MCF 10A (cell line): ENCODE data around the gene STX5. TPM values are rescaled to one million over a fixed set of nuclear protein-coding genes. Genes with fewer than 3 reads are reported as not detected.

Experiments used
- BruUV-seq: library from RNA; stranded (reverse); fragments of 400-500 nt; replicated peaks from 2 replicates; lab custom pipeline; 2021; lab: Mats Ljungman, UMichigan
- CTCF ChIA-PET: fragments of 300-600 bp; sonication (Branson Sonifier 250); formaldehyde crosslinking; extraction: SDS; loops from one replicate; lab custom pipeline; 2021; ENCODE audit warnings: antibody characterized with exemption, inconsistent platforms; lab: Yijun Ruan, JAX
- POLR2A ChIA-PET: fragments of 300-600, 350-650 bp; sonication (Branson Sonifier 250); formaldehyde crosslinking; extraction: SDS; loops from one replicate; lab custom pipeline; 2020; ENCODE audit warnings: antibody characterized with exemption, inconsistent platforms; lab: Yijun Ruan, JAX
- DNase-seq: peaks from one replicate; pipeline ENCODE4 v3.0.0-alpha.2; 2018; ENCODE audit not compliant: unreplicated experiment
- H3K27ac Mint-ChIP-seq: one replicate; pipeline ENCODE4 v1.8.0; 2022; ENCODE audit warnings: mild to moderate bottlenecking, low read depth, mixed read lengths; ENCODE audit not compliant: unreplicated experiment
- H3K27me3 Mint-ChIP-seq: one replicate; pipeline ENCODE4 v1.8.0; 2022; ENCODE audit warnings: mixed read lengths; ENCODE audit not compliant: insufficient read depth, unreplicated experiment
- H3K36me3 Mint-ChIP-seq: one replicate; pipeline ENCODE4 v1.8.0; 2022; ENCODE audit warnings: mild to moderate bottlenecking, moderate library complexity, mixed read lengths; ENCODE audit not compliant: insufficient read depth, unreplicated experiment
- H3K4me1 Mint-ChIP-seq: one replicate; pipeline ENCODE4 v1.8.0; 2022; ENCODE audit warnings: mixed read lengths; ENCODE audit not compliant: insufficient read depth, unreplicated experiment
- H3K4me3 Mint-ChIP-seq: one replicate; pipeline ENCODE4 v1.8.0; 2022; ENCODE audit warnings: mild to moderate bottlenecking, moderate library complexity, mixed read lengths; ENCODE audit not compliant: unreplicated experiment
- H3K9me3 Mint-ChIP-seq: one replicate; pipeline ENCODE4 v1.8.0; 2022; ENCODE audit warnings: mixed read lengths; ENCODE audit not compliant: unreplicated experiment
- intact Hi-C: fragments of 100-400 bp; cut with micrococcal nuclease; formaldehyde crosslinking; loops from 2 replicates; pipeline ENCODE4 v1.14.1; 2022
- total RNA-seq: library from RNA; stranded (reverse); gene quantifications from 2 replicates; pipeline ENCODE4 v1.2.3, GENCODE V29; 2022
- TF ChIP-seq, protein P1 (sequence below): fragments of 200-600 bp; IDR thresholded peaks from one replicate; pipeline ENCODE4 v1.8.0; 2022; ENCODE audit warnings: antibody characterized with exemption, mild to moderate bottlenecking; ENCODE audit not compliant: unreplicated experiment

Gene STX5
- total RNA-seq, 1 experiment from 2014 or later: 72.0 TPM

DNA sequence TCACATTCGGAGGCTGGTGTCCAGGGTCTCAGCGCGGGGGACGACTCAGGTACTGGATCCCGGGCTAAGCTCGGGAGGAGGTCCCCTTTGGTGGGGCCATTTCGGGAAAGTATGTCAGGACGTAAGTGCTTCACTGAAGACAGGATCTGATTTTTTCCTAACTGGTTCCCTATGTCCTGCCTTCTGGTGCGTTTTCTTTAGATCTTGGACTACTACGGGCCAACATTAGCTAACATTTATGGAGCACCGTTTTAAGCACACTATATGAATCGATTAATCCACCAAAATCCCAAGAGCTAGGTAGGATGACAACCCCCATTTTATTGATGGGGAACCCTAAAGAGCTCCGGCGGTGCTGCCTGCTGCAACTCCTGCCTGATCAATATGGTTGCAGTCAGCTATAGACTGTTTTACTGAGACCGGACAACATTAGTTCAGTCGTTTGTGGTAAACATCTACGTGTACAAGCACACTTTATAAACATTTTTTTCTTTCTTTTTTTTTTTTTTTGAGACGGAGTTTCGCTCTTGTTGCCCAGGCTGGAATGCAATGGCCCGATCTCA, 24.6 kb upstream of the STX5 start:
- ChIA-PET POLR2A (interaction anchor here (0.6 to 9.9 kb wide), 43 partner anchors 7 to 1373 kb away, joined by 3 to 344 read pairs (median 8); partner anchors contain the start of genes AHNAK, C11orf98, CSKMT and EEF1G), CTCF (interaction anchor here (0.7 to 4.2 kb wide), 8 partner anchors 8 to 70 kb away, joined by 3 to 31 read pairs (median 4); partner anchors contain the start of genes SLC3A2 and TMEM179B)
- TF ChIP-seq, protein P1, sequence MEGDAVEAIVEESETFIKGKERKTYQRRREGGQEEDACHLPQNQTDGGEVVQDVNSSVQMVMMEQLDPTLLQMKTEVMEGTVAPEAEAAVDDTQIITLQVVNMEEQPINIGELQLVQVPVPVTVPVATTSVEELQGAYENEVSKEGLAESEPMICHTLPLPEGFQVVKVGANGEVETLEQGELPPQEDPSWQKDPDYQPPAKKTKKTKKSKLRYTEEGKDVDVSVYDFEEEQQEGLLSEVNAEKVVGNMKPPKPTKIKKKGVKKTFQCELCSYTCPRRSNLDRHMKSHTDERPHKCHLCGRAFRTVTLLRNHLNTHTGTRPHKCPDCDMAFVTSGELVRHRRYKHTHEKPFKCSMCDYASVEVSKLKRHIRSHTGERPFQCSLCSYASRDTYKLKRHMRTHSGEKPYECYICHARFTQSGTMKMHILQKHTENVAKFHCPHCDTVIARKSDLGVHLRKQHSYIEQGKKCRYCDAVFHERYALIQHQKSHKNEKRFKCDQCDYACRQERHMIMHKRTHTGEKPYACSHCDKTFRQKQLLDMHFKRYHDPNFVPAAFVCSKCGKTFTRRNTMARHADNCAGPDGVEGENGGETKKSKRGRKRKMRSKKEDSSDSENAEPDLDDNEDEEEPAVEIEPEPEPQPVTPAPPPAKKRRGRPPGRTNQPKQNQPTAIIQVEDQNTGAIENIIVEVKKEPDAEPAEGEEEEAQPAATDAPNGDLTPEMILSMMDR: no peak
- no peaks in the 10 kb centered on the region for H3K27me3 Mint-ChIP-seq
- intact Hi-C loops: loop anchor here (1.0 to 2.0 kb wide), 2 partner anchors 15 to 24 kb away; partner anchors contain the start of gene SLC3A2
- no peak for DNase-seq
- peak overlapping the region; percentile 64 for H3K27ac Mint-ChIP-seq
- BruUV-seq: TSS peak; percentile 92
- H3K36me3 Mint-ChIP-seq: peaks cover 55% of the 10 kb centered on the region
- H3K4me1 Mint-ChIP-seq: peaks cover 33% of the 10 kb centered on the region
- peak overlapping the region; percentile 94 for H3K4me3 Mint-ChIP-seq
- H3K9me3 Mint-ChIP-seq: no peaks in the 10 kb centered on the region

DNA sequence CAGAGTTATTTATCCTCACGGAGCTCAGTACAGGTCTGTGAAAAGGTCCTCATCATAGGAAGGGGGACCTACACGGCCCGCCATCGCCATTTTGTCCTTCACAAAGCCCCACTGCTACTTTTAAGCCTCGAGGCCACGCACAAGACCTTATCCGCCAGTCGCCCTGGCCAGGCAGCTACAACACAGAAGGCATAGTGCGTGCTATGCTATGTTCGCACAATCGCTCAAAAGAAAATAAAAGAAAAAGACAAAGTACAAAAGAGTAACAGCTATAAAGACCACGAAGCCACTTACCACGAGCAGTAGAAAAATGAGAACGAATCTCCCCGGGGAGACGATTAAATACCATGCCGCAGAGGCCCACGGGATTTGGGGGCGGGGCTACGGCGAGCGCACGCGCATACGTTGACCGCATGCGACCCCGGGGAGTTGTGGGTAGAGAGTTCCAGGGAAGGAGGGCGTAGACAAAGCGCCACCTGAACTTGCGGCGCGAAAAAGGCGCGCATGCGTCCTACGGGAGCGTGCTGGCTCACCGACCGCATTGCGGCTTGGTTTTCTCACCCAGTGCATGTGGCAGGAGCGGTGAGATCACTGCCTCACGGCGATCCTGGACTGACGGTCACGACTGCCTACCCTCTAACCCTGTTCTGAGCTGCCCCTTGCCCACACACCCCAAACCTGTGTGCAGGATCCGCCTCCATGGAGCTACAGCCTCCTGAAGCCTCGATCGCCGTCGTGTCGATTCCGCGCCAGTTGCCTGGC, 23.9 kb upstream of the STX5 start:
- peak overlapping the region; percentile 64 for H3K27ac Mint-ChIP-seq
- DNase-seq: peak; percentile 98
- H3K4me3 Mint-ChIP-seq: peak overlapping the region; percentile 94
- H3K36me3 Mint-ChIP-seq: peaks cover 62% of the 10 kb centered on the region
- TF ChIP-seq, protein P1: no peak
- ChIA-PET CTCF (interaction anchor here (0.5 to 4.2 kb wide), 15 partner anchors 8 to 743 kb away, joined by 3 to 31 read pairs (median 4); partner anchors contain the start of genes C11orf98, CSKMT, POLR2G and SLC3A2), POLR2A (interaction anchor here (0.6 to 9.9 kb wide), 48 partner anchors 8 to 1937 kb away, joined by 3 to 344 read pairs (median 7); partner anchors contain the start of genes AHNAK, C11orf98, CSKMT and EEF1G)
- no TSS peak for BruUV-seq
- intact Hi-C loops: loop anchor here (1.0 to 2.0 kb wide), 2 partner anchors 14 to 25 kb away; partner anchors contain the start of gene SLC3A2
- no peaks in the 10 kb centered on the region for H3K9me3 Mint-ChIP-seq
- no peaks in the 10 kb centered on the region for H3K27me3 Mint-ChIP-seq
- peaks cover 35% of the 10 kb centered on the region for H3K4me1 Mint-ChIP-seq

DNA sequence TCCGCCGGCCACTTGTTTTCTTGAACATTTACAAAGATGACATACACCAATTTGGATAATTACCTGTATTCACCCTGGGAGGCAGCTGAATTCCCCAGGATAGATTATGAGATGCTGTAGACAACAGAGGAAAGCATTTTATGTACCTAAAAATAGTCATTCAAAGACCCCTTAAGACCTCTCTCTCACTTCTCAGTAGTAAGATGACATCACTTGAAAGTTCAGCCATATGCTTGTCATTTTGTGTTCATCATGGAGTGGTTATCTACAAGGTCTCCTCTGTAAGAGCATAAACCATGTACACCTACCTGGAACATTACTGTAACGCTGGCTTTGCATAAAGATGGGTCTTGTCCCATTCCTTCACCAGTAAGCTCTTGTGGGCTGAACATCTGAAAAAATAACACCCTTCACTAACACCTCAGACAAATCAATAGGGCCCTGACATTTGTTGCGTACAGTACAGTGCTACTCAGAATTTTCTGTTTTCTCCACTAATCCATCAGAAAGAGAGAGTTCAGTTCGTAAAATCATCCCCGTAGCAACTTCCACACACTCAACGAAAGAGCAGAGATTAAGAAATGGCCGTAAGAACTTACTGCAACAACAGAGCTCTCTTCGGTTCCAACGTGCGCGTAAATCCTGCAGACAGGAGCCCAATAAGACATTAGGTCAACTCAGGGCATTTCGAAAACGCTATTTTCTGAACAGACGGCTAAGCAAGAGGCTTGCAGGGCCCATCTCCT, 23.1 kb upstream of the STX5 start:
- no peaks in the 10 kb centered on the region for H3K27me3 Mint-ChIP-seq
- TSS peak; percentile 60 for BruUV-seq
- ChIA-PET POLR2A (interaction anchor here (0.5 to 9.9 kb wide), 42 partner anchors 7 to 1936 kb away, joined by 3 to 344 read pairs (median 8); partner anchors contain the start of genes AHNAK, C11orf98, CSKMT and EEF1G), CTCF (interaction anchor here (0.5 to 4.2 kb wide), 10 partner anchors 8 to 742 kb away, joined by 3 to 31 read pairs (median 4); partner anchors contain the start of genes C11orf98, CSKMT and SLC3A2)
- no peaks in the 10 kb centered on the region for H3K9me3 Mint-ChIP-seq
- peaks cover 65% of the 10 kb centered on the region for H3K36me3 Mint-ChIP-seq
- TF ChIP-seq, protein P1: no peak
- intact Hi-C loops: no loop called here
- H3K4me3 Mint-ChIP-seq: peak overlapping the region; percentile 94
- H3K4me1 Mint-ChIP-seq: peaks cover 34% of the 10 kb centered on the region
- DNase-seq: no peak
- H3K27ac Mint-ChIP-seq: peak overlapping the region; percentile 64
